CD4-positive, alpha-beta T cell treated with Interleukin-4 for 4 hours (primary cell): Measurements from ENCODE around the gene MYBBP1A.
"Not testable (repeated sequence)": the region's sequence is repeated elsewhere in the genome, so short reads cannot be mapped to it uniquely, and the experiment has no call there.

ENCODE experiments used
- DNase-seq: peaks from one replicate; pipeline ENCODE4 v3.0.0-alpha.2; 2020

Gene MYBBP1A

DNA sequence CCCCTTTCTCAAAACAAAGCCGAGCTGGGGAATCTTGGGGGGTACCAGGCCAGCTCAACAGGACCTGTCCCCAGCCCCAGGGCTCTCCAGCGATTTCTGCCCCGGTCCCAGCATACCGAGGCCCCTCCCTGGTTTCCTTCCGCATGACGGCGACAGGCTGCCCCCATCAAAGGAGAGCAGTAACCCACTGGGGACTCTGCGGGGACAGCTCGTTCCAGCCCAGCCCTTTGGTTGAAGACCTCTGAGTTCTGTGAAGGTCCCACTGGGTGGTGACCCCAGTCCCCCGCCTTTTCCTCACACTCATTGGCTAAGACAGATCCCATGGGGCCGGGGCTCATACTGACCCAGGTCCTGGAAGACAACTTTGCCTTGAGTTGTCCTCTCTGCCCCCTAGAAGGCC lies 33.2 kb upstream of the MYBBP1A start:
- DNase-seq = no peak

DNA sequence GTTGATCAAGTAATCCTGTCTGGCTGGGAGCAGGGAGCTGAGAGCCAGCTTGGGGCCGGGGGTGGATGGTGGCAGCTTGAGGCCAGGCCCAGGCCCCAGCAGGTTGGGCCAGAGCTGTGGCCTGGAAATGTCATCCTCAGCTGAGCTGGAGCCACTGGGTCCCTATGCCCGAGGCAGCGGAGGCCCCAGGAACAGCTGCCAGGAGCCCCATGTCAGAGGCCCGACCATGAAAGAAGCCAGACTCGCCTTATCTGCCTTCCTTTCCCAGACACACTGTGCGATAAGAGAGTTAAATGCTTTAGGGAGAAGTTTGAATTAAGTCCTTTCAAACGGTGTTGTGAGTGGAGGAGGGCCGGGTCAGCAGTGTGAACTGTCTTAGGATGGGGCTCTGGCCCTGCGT lies 32.6 kb upstream of the MYBBP1A start:
- DNase-seq = no peak

DNA sequence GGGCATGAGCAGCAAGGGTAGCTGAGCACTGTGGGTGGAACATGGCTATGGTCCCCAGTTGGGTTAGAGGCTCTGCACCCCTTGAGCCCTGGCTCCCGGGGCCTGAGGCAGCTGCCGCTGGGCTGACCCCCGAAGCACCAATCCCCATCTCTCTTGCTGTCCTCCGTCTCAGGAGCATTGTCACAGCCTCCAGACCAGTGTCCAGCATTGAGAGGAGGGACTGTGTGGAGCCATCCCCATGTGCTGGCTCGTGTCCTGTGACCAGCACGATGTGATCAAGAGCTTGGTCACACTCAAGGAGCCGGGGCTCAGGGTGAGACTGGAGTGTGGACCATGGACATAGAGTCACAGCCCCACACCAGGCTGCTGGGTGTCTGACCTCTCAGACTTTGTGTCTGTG lies 32.0 kb upstream of the MYBBP1A start:
- DNase-seq = no peak

DNA sequence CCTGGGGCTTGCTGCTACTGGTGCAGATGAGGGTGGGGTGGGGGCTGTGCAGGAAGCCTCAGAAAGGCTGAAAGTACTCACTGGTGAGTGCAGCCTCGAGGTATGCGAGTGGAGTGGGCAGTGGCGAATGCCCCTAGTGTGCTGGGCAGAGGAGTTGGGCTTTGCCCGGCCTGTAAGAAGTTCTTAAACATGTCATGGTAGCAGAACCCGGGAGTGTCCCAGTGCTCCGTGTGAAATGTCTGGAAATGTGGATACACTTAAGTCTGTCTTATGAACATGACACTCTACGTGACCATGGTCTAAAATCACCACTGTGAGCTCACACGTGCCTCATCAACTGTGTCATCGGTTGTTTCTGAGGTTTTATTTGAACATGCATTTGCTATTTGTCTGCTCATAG lies 30.9 kb upstream of the MYBBP1A start:
- DNase-seq = no peak

DNA sequence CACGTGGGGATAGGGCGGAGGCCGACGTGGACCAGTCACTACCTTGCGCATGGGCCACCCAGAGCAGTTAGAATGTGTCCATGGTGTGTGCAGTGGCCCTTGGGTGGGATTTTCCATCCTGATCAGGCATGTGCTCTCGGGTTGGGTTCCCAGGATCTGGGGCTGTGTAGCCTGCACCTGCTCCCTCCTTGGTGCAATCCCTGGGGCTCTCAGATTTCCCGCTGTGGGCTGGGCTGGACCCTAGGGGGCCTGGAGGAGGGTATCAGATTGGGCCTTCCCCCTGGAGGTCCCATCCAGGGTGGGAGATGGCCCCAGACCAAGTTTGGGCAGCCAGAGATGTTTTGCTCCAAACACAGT lies 30.4 kb upstream of the MYBBP1A start:
- no peak for DNase-seq

DNA sequence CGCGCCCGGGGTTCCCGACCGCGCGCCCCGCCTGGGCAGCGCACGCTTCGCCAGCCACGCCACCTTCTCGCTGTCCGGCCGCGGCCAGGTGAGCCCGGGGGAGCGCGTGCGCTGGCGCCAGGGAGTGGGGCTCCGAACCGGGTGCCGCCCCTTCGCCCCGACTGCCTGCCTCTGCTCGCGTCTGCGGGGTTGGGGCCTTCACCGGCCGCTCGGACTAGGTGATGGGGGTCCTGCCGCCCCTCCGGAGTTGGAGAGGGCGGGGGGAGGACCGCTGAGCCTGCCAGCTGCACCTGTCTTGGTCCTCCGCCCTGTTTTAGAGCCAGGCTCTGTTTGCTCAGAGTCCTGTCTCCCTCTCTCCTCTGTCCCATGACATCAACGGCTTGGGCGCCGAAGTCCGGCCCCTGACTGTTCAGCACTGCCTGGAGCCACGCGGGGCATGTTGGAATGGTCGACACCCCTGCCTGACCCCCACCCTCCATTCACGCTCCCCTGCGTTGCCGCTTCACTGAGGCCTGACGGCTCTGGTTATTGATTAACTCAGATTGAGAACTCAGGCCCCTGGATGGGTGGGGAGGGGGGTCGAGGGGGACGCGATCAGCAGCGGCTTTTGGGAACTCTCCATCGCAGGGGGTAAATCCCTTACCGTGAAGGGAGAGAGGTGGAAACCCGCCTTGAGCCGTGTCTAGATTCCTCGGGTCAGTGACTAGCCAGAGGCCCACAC lies 29.9 kb upstream of the MYBBP1A start:
- DNase-seq = no peak

DNA sequence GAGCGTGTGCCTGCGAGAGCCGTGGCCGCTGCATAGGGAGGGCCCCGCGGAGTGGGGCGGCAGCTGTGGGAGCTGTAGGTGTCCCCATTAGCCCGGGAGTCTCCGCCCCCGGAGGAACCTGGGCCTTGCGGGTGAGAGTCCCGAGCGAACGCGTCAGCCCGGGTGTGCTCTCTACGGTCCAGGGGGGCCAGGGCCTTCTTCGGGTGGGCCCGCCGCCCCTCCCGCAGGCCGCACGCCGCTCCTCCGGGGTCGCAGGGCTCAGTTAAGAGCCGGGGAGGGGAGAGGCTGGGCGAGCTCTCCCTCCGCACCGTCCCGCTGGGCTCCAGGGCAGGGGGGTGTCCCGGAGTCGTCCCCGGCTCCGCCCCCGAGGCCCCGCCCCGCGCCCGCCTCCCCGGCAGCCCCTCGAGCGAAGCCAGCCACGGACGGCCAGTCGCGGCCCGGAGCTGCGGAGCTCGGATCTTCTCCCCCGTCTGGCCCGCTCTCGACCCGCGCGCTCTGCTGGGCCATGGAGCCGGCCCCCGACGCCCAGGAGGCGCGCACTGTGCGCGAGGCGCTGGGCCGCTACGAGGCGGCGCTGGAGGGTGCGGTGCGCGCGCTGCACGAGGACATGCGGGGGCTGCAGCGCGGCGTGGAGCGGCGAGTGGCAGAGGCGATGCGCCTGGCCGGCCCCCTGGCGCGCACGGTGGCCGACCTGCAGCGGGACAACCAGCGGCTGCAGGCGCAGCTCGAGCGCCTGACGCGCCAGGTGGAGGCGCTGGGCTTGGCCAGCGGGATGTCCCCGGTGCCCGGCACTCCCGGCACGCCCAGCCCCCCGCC lies 29.1 kb upstream of the MYBBP1A start, which contains the start of gene SMTNL2:
TSS of gene SMTNL2 (plus strand) at position 429 of the 816 bp plus-strand sequence. CDS start at position 506, 77 bp downstream.
- no peak for DNase-seq

DNA sequence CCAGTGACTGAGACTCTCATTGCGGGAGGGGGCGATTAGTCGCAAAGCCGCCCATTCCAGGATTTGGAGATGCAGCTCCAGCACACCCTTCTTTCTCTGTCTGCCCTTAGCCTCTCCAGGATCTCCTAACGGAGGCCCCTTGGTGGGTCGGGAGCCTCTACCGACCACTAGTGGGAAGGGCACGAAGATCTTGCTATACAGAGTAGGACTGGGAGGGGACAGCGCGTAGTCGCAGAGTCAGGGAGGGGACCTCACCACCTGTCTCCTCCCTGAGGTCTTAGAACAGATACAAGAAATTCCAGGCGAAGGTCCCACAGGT lies 28.6 kb upstream of the MYBBP1A start:
- DNase-seq = no peak

DNA sequence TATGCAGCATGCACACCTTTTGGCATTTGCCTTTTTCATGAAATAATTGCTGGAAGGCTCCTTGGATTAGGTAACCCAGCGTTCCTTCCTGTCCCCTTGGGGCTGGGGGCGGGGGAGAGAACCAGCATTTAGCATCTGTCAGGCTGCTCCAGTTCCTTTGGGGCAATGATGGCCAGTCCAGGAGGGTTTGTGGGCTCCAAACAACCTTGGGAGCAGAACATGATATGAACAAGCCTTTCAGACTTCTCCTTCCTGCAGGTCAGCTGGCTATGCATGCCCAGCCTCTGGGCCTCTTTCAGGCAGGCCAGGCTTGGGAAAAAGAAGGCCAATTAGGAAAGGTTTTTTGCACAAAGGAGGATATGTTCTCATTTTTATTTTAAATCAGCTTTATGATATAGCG lies 28.0 kb upstream of the MYBBP1A start:
- no peak for DNase-seq

DNA sequence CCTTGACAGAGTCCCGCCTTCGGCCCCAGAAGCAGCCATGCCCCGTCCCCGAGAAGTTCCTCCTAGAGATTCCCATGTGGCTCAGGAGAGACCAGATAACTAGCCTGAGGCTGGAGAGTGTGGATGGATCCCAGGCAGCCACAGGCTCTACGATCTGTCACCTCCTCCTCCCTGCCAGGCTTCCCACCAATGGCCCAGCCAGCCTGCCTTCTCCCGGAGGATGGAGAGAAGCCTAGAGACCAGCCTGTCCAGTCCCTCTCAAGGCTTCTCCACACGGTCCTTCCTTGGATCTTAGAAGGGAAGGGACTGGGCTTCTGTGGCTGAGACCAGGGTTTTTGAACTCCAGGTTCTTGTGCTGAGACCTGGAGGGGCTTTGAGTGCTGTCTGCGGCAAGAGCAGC lies 27.5 kb upstream of the MYBBP1A start:
- no peak for DNase-seq

DNA sequence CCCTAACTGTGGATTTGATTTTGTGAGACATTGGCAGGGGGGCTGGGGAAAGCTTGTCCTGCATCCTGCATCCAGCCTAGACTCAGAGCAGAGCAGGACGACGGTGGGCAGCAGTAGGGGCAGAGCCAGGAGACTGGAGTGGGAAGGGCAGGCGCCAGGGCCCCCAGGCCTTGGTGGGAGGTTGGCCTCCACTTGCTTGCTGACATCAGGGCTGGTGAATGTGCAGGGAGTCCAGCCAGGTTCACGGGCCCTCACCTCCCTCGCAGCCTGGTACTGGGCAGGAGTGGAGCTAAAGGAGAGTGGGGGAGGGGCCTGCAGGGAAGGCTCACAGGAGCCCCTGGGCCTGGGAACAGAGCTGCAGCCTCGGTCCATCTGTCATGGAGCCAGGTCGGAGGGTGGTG lies 26.9 kb upstream of the MYBBP1A start:
- no peak for DNase-seq

DNA sequence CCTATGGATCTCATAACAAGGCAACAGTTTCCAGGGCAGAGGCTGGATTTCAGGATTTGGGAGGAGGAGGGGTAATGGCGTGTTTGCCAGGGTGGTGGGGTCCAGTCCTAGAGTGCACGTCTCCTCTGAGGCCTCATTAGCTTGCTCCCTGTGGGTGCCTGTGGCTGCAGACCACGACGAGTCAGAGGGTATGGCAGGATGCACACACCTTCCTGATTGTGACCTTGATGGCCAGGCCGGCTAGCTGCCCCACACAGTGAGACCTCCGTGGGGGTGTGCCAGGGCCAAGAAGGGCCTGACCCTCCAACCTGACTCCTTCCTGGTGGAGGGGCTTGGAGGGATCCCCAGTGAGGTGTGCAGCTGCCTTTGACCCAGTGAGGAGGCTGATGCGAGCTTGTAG lies 25.1 kb upstream of the MYBBP1A start:
- DNase-seq = no peak

DNA sequence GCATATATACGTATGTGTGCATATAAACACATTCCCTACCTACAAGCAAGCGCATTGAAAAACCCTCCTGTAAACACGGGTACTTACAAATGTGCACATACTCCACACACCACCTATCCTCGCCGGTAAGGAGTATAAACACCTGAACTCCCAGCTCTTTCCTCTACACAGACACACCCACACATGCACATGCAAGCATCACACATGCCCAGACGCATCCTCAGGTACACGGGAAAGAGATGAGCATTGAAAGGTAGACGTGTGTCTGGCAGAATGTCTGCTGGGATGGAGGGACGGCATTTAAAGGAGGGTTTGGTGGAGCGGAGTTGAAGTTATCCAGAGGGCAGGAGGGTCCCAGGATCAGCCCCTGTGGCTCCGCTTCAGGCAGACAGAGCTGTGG lies 24.5 kb upstream of the MYBBP1A start:
- DNase-seq = no peak

DNA sequence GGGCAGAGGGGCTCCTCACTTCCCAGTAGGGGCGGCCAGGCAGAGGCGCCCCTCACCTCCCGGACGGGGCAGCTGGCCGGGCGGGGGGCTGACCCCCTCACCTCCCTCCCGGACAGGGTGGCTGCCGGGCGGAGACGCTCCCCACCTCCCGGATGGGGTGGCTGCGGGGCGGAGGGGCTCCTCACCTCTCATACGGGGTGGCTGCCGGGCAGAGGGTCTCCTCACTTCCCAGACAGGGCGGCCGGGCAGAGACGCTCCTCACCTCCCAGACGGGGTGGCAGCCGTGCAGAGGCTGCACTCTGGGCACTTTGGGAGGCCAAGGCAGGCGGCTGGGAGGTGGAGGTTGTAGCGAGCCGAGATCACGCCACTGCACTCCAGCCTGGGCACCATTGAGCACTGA lies 23.2 kb upstream of the MYBBP1A start:
- DNase-seq = not testable (repeated sequence)

DNA sequence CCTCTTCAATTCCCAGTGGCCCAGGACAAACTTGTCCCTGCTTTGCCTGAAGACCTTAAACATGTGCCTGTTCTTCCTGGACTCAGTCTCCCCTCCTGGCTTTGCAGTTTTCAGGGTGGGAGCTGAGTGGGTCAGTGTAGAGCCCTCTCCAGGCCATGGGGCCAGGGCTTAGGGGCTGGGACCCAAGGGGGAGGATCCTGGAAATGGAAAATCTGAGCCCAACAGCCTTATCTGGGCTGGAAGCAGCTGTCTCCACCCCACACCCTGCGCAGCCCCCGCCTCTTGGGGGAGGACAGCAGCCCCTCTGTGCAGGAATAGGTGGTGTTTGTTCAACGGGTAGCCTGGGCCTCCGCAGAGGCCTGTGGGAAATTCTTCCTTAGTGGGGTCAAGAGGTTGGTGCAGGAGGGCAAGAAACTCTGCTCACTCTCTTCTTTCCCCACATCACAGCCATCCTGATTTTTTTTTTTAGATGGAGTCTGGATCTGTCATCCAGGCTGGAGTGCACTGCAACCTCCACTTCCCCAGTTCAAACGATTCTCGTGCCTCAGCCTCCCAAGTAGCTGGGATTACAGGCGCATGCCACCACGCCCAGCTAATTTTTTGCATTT lies 22.3 kb upstream of the MYBBP1A start:
- DNase-seq = no peak

DNA sequence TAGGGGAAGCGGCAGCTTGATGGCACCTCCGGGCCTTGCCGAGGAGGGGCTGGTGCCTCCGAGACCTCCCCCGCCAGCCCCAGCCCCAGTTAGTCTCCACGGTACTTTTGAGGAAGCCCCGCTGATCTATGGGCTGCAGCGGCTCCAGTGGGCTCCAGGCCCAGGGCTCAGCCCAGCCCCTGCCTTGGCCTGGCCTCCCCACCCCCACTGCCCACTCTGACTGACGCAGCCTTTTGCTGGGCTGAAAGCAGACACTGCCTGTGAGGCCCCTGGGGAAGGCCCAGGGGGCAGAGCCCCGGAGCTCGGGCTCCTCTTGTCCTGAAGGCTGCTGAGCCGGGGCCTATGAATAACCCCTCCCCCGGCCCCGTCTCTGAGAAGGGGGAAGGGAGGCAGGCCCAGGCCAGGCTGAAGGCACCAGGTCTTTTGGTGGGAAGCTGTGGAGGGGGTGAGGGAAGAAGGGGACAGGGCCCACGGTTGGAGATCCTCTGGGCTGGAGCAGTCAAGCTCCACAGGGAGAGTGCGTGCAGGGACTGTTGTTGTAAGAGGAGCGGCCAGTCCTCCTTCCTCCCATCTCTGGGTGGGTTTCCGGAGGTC lies 21.6 kb upstream of the MYBBP1A start:
- DNase-seq = no peak

DNA sequence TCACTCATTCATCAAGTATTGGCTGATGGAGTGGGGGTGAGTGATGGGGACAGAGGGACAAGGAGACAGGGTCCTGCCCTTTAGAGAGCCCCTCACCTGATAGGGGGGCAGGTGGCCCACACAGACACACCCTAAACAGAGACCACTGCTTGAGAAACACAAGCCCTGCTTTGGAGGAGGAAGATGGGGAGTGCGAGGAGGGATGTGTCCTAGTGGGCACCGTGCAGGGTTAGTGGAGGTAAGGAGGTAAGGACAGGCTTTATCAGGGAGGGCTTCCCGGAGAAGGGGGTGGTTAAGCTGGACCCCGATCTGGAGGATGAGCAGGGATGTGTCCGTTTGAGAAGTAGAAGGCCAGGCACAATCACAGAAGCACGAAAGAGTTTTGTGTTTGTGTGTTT lies 21.0 kb upstream of the MYBBP1A start:
- no peak for DNase-seq

DNA sequence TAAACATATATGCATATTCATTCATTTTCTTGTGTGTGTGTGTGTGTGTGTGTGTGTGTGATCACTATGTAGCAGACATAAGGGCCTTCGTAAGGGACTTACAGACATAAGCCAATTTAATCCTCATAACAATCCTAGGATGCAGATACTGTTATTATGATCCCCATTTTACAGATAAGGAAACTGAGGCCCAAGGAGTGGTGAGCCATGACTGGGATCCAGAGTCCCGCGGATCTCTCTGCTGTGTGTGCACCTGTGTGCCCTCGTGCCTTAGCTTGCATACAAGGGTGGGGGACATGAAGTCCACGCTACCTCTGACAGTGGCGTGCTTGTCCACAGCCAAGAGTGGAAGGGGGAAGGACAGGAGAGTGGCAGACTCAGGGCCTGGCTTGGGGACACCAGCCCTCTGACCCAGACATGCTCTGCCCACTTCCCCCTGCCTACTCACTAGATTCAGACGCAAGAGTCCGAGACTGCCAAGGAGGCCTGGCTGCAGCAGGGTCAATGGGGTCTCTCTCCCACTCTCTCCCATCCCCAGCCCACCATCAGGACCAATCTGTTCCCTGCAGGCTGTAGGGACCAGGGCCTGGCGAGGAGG lies 19.4 kb upstream of the MYBBP1A start:
- no peak for DNase-seq

DNA sequence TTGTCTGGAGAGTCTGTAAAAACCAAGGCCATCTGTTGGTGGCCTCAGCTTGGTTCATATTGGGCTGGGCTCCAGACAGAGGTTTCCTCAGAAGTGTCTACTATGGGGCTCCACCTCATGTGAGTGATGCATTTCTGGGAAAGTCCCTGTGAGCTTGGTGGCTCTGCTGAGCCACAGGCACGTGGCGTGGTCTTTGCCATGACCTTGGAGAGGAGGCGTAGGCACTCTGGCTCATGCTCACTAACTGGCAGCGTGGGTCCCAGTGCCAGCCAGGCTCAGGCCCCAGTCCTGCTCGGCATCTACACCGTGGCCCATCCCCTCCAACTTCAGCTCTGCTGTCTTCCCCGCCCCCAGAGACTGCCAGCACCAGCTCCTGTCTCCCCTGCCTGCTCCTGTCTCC lies 18.5 kb upstream of the MYBBP1A start:
- DNase-seq = peak; percentile 79

DNA sequence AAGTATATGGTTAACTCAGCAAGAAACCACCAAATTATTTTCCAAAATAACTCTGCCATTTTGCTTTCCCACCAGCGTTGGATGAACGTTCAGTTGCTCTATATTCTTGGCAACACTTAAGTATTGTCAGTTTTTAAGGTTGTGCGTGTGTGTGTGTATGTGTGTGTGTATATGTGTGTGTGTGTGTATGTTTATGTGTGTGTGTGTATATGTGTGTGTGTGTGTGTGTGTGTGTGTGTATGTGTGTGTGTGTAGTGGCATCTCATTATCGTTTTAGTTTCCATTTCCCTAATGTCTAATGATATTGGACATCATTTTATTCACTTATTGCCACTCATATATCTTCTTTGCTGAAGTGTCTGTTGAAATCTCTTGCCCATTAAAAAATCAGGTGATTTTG lies 17.9 kb upstream of the MYBBP1A start:
- no peak for DNase-seq

DNA sequence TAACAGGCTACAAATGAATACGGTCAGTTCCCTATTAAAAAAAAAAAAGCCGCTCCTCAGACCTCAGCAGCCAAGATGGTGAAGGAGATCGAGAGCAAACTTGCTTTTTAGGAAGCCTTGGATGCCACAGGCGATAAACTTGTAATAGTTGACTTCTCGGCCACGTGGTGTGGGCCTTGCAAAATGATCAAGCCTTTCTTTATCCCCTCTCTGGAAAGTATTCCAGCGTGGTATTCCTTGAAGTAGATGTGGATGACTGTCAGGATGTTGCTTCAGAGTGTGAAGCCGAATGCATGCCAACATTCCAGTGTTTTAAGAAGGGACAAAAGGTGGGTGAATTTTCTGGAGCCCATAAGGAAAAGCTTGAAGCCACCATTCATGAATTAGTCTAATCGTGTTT lies 16.9 kb upstream of the MYBBP1A start:
- no peak for DNase-seq

DNA sequence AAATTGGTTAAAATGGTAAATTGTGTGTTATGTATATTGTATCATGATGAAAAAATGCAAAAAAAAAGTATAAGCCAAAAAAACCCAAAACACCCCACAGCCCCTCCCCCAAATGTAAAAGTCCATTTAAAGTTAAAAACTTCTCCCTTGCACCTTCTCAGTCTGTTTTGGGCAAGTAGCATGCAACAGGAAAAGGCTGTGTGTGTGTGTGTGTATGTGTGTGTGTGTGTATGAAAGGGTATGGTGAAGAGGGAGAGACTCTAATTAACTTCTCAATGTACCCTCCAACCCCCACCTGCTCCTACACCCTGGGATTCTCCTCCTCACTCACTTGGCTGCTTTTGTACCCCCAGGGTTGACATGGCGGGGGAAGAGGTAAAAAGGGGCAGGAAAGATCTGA lies 14.4 kb upstream of the MYBBP1A start:
- no peak for DNase-seq

DNA sequence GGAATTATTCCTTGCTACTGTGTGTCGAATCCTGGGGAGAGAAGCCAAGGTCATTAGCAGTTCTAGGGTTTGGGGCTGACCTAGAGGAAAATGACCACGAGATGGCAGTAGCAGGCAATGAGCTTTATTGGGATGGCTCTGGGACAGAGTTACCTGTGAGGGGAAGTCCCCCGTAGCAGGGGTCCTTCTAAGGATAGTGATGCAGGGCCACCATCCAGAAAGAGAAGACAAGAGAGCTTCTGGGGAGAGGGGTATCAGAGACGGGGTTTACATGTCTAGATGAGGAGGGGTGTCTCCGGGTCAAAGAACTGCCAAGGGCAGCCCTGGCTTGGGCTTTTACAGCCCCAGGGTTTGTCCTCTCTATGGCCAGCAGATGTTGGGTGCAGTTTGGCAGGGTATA lies 11.6 kb upstream of the MYBBP1A start:
- DNase-seq = peak; percentile 31
